GM13977 (cell line): ENCODE data around the gene GLRX3.

ENCODE experiments used
- DNase-seq: peaks from one replicate; pipeline ENCODE4 v3.0.0; 2012; ENCODE audit warnings: low spot score
- in situ Hi-C: fragments of 300-500 bp; cut with MboI; formaldehyde crosslinking; loops from one replicate; pipeline ENCODE4 v1.12.0; 2022; ENCODE audit warnings: low sequenced_read_pairs, low pct_unique_long_range_greater_than_20kb, mixed read lengths, inconsistent platforms; ENCODE audit not compliant: unreplicated experiment
- TF ChIP-seq, protein P1 (sequence below): IDR thresholded peaks from 2 replicates; pipeline ENCODE4 v1.5.1; 2012; ENCODE audit warnings: mild to moderate bottlenecking, control low read depth; ENCODE audit not compliant: insufficient read depth; ENCODE audit errors: extremely low read depth, missing control alignments

The GLRX3 gene

DNA sequence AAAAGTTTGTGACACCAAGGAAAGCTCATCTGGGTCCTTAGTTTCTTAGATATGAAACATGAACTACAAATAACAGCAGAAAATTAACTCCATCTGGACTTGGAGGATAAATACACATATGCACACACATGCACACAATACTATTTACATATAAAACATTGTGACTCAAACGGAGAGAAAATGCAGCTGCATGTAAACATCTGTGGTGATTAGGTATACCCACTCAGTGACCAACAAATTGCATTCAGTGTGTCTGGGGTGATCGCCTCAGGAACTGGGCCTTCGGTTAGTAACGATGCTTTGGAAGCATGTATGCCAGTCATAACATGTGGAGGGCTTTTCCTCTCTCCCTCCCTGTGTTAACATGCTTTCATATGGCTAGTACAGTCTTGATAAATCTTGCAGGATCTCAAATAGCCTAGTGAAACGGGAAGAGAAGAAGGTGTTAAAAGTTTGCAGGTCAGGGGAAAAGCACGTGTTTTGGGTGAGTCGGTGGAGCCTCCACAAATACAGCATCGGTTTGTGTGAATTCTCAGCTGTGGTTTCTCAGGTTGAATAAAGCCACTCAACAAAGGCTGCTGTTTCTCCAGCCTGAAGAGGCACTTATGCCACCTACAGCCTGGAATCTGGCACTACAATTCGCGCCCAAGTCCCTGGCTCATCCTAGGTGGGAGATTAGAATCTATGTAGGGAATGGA is 8.7 kb upstream of the GLRX3 start:
- DNase-seq = peak; percentile 90
- in situ Hi-C loops = no loop called here
- TF ChIP-seq, protein P1, sequence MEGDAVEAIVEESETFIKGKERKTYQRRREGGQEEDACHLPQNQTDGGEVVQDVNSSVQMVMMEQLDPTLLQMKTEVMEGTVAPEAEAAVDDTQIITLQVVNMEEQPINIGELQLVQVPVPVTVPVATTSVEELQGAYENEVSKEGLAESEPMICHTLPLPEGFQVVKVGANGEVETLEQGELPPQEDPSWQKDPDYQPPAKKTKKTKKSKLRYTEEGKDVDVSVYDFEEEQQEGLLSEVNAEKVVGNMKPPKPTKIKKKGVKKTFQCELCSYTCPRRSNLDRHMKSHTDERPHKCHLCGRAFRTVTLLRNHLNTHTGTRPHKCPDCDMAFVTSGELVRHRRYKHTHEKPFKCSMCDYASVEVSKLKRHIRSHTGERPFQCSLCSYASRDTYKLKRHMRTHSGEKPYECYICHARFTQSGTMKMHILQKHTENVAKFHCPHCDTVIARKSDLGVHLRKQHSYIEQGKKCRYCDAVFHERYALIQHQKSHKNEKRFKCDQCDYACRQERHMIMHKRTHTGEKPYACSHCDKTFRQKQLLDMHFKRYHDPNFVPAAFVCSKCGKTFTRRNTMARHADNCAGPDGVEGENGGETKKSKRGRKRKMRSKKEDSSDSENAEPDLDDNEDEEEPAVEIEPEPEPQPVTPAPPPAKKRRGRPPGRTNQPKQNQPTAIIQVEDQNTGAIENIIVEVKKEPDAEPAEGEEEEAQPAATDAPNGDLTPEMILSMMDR = peak; percentile 83

GRCh38 chr10:130128062-130128781 is 8.0 kb upstream of the GLRX3 start:
- no peak for DNase-seq
- in situ Hi-C loops = no loop called here
- TF ChIP-seq, protein P1 = no peak

- TF ChIP-seq, protein P1 = no peak
- DNase-seq = no peak
- in situ Hi-C loops = no loop called here
Measured at GRCh38 chr10:130128922-130129321, 7.3 kb upstream of the GLRX3 start.

DNA sequence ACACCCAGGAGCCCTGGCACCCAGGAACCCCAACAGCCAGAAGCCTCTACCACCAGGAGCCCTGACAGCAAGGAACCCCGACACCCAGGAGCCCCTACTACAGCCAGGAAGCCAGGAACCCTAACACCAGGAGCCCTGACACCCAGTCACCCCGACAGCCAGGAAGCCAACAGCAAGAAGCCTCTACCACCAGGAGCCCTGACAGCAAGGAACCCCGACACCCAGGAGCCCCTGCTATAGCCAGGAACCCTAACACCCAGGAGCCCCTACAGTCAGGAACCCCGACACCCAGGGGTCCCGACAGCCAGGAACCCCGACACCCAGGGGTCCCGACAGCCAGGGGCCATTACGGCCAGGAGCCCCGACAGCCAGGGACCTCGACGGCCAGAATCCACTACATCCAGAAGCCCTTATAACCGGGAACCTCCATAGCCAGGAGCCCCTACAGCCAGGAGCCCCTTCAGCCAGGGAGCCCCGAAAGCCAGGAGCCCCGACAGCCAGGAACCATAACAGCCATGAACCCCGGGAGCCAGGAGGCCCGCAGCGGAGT is 440 bp upstream of the GLRX3 start:
- in situ Hi-C loops = no loop called here
- TF ChIP-seq, protein P1 = no peak
- DNase-seq = no peak

DNA sequence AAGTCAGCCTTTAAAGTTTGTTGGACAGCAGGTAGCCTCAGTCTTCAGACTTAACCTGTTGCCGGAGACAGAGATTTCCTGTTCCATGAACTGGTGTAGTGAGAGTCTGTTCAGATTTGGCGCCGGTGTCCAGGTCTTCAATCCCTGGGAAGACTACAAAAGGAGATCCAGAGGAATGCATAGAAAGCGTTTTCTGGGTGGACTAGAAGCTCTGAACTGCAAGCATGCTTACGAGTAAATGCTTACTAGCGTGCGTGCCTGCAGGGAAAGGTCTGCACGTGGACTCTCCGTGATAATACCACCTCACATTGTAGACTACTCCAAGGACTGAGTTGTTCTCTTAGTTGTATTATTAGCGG is 878 bp downstream of the GLRX3 start:
- TF ChIP-seq, protein P1 = no peak
- in situ Hi-C loops = no loop called here
- DNase-seq = no peak

- in situ Hi-C loops = no loop called here
- TF ChIP-seq, protein P1 = no peak
- no peak for DNase-seq
Measured at GRCh38 chr10:130137659-130138478, 1.7 kb downstream of the GLRX3 start.
